ENCODE data around the gene AGAP1.

AGAP1 gene

DNA sequence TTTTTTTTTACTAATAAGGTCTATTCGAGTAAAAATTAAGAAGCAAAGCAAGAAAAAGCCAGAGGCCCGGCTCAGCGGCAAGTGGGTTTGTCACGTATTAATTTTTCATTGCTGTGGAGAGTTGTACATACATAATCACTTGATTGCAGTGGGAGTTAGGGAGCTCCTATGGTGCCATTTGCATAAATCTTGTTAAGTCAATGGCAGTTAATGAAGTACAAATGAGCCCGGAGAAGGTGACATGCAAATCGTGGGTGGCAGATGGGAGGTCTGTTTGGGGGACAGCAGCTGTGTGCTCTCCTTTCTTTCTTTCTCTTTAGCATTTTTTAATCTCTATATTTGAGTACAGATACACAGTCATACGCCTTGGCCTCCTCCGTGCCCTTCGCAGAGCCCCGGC is 317.0 kb downstream of the AGAP1 start:
- DNase-seq (ENCODE audit: low read depth in 2 of 2) = no peak

DNA sequence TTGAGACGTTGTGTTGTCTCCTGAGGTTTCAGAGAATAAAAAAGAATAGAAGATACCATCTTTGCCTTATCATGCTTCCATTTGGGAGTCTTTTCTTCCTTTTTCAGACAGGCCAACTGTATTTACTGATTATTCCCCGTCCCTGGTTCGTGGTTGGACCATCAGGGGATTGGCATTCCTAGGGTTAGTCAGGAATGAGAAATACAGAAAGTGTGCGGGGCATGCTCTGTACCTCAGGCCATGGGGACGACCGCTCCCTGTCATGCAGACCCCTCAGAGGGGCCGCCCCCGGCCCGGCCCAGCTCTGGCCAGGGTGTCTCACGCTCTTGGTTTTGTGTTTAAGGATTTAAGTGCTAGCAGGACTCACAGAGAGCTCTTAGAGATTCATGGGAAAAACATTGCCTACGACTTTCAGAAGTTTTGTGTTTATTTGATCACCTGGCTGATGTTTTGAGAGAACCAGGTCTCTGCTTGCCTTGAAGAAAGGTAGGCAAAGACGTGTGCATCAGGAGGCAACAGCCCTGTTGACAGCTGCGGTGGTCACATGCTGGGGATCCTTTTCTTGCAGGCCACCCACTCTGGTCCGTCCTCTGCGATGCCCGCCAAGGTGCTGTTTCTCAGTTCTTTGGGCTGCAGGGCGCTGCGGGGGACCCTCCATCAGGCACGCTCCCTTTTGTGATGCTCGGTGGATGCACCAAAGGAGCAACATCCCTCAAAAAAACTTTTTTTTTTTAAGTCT is 317.8 kb downstream of the AGAP1 start:
- no peak for DNase-seq (ENCODE audit: low read depth in 2 of 2)

DNA sequence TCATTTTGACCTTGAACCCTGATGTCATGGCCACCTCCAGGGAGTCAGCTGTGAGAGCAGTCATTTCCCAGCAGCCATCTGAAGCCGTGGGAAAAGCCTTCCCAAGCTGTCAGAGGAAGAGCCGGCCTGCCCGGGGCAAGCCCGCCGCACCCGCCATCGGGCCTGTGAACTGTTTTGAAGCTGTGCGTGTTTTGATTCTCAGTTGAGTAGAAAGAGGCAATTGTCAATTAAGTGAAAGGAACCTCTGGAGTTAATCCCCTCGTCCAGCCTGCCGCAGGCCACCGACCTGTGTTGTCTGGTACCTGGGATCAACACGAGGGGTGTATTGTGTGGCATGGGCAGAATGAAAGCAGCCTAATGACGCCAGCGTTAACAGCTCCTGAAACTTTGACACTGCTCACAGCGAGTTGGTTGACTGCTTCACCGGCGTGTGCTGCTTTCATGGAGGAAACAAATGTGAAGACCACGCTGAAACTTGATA is 318.4 kb downstream of the AGAP1 start:
- DNase-seq (ENCODE audit: low read depth in 2 of 2) = no peak

DNA sequence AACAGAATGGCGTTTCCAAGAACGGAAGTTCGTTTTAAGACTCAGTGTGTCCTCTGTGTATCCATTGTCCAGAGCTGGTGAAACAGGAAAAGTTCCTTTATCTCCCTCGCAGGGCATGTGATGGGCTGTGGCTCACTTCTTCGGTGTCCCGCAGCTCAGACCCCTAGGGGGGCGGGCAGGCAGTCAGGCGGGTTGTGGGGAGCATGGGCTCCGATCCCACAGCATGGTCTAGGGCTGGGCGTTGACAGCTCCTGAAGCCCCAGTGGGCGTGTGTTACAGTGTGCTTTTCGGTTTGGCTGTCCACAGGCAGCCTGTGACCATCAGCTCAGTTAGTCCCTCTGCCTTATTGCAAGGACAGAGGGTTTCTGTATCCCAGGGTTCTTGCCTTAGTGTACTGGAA is 319.6 kb downstream of the AGAP1 start:
- DNase-seq (ENCODE audit: low read depth in 2 of 2) = no peak

DNA sequence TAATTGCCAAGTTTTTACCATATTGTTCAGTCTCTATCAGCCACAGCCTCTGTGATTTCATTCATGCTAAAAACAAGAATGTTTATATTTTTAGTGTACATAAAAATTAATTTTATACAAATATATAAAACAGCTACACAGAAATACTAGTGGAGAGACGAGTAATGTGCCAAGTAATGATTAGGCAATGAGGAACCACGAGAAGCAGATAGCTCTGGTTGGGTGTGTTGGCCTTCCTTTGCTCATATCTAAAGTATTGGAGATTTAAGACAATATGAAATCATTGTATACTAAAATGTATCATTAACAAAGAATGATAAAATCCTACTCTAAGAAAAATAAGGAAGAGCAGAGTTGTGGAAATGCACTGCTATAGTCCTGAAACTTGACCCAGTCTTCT is 326.7 kb downstream of the AGAP1 start:
- no peak for DNase-seq (ENCODE audit: low read depth in 2 of 2)

DNA sequence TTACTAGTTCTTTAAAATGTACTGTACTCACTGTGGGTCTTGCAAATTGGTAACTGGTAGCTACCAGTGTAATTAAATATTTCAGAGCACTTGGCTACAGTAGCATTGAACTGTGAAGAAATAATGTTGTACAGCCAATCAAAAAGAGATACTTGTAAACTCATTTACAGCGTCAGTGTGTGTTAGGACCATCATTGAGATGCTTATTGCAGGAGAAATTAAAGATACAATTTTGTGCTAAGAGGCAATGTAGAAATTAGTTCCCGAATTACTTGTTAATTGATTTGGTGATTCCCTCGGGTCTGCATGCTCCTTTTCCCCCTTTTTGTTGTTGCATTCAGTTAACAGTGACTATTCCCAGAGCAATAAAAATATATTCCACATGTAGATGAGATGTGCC is 330.5 kb downstream of the AGAP1 start:
- DNase-seq (ENCODE audit: low read depth in 2 of 2) = no peak

DNA sequence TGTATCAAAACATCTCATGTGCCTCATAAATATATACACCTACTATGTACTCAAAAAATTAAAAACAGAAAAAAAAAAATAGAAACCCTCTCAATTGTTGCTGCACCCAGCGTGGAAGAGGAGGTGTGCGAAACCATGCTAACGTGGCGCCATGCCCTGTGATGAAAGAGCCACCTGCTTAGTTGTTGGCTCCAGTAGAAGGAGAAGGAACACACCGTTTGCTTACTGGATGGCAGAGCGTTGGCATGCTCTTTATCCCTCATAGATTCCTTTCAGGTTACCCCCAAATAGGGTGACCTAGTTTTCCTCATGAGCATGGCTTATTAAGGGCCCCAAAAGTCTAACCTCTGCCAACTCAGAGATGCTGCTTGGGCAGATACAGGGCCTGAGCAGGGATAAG is 332.1 kb downstream of the AGAP1 start:
- no peak for DNase-seq (ENCODE audit: low read depth in 2 of 2)

DNA sequence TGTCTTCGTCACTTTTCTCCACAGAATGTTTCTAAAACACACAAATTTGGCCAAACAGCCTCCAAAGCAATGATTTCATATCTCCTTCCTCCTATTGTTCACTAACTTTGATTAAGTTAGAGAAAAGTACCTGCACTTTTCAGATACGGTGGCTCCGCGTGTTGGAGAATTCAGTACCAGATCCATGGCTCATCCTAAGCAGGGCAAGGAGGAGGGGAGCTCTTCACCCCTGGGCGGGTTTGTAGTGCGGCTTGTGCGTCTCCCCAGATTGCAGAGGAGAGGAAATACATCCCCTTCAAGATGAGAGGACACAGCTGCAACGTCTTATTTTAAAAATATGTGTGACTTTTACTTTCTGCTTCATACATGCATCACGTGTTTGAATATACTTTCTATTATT is 333.0 kb downstream of the AGAP1 start:
- DNase-seq (ENCODE audit: low read depth in 2 of 2) = no peak

DNA sequence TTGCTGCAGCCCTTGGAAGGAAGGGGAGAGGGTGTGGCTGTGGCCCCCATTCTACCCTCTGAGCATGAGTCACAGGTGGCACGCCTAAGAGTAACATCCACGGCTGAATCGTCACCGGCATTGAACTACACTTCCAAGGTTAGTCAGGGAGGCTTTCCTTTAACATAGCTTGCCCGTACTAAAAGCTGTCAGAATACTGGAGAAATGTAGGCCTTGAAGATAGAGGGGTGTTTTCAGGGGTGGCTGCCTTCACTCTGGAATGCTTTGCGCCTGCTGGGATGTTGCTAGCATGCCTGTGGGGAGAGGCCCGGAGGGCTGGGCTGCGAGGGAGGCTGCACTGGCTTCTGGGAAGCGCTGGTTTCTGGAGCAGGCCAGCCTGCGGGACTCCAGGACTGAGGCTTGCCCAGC is 333.7 kb downstream of the AGAP1 start:
- no peak for DNase-seq (ENCODE audit: low read depth in 2 of 2)

DNA sequence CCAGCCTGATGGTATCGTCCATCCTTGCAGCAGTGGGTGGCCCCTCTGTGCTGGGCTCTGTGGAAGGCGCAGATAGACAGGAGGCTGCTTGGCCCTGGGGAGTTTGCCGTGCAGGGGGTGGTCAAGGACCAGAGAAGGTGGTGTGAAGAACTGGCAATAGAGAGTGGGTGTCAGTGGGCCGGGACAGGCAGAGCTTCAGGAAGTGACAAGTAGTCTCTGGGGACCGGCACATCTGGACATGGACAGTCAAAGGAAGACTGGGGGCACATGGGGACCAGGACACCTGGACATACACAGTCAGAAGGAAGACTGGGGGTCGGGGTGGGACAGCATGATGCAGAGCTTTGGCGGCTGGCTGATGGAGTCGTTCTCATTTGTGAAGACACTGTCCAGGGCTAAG is 335.9 kb downstream of the AGAP1 start:
- no peak for DNase-seq (ENCODE audit: low read depth in 2 of 2)

DNA sequence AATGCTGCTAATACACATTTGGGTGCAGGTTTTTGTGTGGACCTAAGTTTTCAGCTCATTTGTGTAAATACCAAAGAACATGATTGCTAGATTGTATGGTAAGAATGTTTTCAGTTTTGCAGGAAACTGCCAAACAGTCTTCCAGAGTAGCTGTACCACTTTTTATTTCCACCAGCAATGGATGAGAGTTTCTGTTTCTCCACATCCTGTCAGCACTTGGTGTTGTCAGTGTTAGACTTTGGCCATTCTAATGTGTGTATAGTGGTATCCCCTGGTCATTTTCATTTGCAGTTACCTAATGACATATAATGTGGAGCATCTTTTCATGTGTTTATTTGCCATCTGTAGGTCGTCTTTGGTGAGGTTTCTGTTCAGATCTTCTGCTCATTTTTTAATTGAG is 337.9 kb downstream of the AGAP1 start:
- DNase-seq (ENCODE audit: low read depth in 2 of 2) = no peak

DNA sequence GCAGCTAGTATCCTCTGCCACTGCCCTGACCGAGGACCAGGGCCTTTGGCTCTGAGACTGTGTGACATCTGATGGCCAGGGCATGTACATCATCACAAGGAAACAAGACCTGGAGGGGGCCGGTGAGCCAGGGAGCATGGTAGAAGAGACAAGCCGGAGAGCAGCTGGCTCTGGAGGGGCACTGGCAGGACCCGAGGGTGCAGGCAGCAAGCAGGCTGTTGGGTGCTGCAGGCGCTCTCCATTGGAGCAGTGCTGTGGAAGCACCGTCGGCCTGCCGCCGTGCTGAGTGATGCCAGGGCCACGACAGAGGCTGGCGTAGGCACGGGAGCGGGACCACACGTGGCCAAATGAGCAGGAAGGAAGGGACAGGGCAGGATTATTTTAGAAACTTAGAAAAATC is 339.1 kb downstream of the AGAP1 start:
- DNase-seq (ENCODE audit: low read depth in 2 of 2) = no peak

DNA sequence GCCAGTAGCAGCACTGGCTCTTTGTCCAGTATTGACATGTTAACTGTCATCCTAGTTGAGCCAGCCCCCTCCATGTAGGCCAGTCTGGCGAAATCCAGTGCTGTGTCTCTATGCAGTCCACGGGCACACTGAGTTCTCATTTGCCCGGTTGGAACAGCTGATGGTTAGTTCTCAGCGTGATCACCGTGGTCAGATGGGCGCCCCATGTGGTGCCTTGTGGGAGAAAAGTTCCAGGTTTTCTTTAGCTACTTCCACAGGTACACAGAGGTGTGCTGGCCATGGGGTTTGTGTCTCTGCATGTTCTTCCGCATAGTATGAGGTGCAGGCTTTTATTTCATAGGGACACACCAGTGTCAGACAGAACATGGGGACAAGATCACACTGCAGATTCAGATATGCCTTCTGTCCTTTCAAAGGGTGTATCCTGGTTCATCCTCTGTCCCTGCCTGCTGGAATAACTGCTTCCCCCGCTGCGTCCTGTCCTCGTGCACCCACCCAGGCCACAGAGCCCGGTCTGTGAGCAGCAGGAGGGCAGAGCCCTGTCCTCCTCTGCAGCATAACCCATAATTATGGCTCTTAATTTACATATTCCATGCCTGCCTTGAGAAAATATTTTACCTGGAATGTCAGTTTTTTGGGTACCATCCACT is 340.3 kb downstream of the AGAP1 start:
- DNase-seq (ENCODE audit: low read depth in 2 of 2) = no peak

DNA sequence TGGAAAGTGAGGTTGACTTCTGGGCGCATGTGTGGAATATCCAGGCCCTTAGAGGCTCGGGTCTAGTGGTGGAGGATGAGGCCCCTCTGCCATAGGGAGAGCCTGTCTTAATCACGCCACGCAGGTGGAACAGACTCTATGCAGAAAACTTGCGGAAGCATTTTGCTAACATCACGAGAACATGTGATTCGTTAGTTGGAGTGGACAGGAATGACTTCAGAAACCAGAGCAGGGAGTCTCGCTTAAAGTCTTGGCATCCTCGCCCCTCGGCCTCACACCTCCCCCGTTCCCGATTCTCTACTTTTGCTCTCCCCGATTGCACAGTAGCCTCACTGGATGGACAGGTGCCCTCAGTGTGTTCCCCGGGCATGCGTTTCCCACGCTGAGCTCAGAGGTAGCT is 340.9 kb downstream of the AGAP1 start:
- DNase-seq (ENCODE audit: low read depth in 2 of 2) = no peak

DNA sequence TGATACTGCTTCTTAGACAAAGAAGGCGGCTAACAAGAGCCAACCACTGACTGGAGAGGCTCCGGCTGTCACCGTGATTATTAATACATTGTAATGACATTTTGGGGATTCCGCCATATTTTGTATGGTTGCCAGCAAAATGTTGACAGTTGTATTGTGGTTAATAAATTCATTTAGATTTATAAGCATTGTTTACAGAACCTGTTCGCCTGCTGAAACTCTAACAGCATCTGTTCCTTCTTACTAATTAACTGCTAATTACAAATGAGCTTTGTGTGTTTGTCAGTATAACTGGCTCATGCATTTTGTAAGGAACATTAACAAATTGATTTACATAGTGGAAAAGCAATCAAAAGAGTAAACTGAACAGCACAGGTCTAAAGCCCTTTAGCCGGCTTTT is 342.0 kb downstream of the AGAP1 start:
- DNase-seq (ENCODE audit: low read depth in 2 of 2) = no peak

DNA sequence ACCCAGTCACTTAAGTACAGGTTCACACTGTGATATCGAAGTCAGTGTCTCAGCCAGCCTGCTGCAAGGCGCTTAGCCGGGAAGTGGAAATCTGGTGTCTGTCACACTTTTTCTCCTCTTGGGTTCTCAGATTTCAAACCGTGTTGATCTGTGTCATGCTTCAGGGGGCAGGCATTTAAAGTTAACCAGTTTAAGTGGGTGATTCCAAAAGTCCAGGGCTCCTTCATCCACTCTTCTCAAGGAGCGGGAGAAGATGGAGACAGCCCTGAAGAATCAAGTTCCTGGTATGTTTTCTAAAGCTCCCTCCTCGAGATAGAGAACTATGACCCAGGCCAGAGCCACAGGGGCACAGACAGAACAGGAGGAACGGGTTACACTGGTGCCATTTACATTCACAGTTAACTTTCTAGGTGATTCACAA is 342.7 kb downstream of the AGAP1 start:
- no peak for DNase-seq (ENCODE audit: low read depth in 2 of 2)

DNA sequence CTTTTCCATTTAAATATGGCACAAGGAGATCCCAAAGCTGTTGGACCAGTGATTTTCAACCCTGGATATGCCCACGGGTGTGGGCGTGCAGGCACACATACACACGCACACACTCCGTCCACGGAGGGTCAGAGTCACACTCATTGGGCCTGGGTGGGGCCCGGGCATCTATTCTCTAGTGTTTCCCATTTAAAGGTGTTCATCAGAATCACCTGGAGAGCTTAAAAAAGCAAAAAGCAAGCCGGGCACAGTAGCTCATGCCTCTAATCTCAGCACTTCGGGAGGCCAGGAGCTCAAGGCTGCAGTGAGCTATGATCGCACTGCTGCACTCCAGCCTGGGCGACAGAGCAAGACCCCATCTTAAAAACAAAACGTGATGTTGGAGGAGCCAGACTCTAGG is 345.4 kb downstream of the AGAP1 start:
- DNase-seq (ENCODE audit: low read depth in 2 of 2) = no peak

DNA sequence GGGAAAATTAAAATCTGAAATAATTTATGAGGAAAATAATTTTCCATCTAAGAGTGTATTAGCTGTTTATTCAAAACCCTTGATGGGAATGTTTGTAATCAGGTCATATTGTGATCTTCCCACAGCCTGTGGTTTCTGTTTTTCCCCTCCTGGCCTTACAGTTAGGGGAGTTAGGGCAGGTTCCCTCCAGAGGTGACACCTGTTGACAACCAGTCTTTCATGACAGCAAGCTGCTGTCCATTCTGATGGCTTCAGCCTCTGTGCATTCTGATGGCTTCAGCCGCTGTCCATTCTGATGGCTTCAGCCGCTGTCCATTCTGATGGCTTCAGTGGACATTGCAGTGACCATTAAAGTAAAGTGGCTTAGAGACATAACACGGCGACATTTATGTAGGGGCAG is 346.1 kb downstream of the AGAP1 start:
- no peak for DNase-seq (ENCODE audit: low read depth in 2 of 2)

DNA sequence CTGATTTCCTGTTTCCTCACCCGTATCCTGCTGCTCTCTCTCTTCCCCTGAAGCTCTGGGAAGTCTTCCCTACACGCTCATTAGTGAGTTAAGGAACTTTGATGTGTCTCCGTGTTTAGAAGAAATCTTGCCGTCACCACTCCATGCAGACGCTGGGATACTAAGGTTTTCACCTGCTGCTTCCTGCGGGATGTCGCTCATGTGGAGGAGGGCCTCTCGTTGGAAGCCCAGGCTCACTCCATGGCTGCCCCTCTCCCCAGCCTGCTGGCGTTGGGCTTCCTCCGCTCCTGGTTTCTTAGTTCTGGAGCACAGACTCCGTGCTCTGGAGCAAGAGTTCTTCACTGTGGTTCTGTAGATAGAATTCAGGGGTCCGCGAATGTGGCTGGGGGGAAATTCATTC is 348.0 kb downstream of the AGAP1 start:
- DNase-seq (ENCODE audit: low read depth in 2 of 2) = no peak

DNA sequence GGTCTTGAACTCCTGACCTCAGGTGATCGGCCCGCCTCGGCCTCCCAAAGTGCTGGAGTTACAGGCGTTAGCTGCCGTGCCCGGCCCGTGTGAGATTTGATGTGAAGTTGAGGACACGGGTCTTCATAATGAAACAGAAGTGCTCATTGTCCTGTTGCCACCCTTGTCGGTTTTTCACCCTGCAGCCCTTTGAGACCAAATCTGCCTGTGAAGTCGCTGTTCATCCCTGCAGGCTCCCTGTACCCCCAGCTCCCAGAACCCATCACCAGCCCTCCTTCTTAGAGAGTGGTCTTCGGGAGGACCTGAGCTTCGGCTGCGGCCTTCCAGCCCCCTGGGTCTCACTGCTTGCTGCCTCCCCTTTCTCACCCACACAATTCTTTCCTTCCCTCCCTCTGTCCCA is 349.1 kb downstream of the AGAP1 start:
- DNase-seq (ENCODE audit: low read depth in 2 of 2) = no peak

DNA sequence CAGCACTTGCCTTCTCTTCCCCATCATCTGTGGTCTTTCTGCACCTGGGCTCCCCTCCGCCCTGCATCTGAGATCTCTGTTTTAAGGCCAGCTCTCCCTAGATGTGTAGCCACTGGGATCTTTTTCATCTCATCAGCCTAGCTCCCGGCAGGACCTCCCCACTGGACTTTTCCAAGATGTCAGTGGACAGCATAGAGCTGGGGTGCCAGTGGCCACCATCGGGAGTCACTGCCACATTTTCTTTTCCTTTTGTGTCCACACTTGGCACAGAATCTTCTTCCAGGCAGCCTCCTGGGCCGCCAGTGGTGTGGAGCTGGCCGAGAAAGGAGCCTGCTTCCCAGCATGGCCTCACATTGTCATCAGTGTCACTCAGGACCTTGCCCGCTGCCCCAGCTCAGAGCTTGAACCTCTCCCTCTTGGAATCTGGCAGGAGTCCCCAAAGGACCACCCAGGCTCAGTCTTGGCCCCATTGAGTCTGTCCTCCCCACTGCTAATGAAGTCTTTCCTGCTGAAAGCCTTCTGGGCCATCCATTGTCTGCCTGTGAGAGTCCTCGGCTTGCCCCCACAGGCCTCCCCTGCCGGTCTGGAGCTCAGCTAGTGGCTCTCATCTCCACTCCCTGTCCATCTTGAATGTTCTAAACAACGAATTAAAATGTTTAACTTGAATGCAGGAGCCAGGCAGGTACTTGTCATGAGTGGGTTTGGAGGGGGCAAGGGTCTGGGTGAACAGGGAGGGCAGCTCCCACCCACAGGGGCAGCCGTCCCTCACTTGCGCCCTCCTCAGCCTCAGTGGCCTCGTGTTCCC is 349.9 kb downstream of the AGAP1 start:
- DNase-seq (ENCODE audit: low read depth in 2 of 2) = no peak

DNA sequence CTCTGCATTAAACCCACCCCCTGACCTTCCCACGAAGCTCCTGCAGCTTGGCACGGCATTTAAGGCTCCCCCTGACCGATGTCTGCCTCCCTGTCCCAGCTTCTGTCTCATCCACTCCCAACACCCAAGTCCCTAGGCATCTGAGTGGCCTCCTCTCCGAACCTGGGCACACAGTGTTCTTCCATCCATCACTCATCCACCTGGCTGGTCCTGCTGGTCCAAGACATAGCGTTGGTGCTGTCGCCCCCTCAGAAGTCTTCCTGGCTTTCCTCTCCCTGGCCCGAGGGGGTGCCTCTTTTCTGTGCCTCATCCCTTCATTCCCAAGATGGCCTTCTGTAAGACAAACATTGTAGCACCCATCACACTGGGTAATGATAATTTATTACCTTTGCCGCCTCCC is 350.7 kb downstream of the AGAP1 start:
- no peak for DNase-seq (ENCODE audit: low read depth in 2 of 2)

DNA sequence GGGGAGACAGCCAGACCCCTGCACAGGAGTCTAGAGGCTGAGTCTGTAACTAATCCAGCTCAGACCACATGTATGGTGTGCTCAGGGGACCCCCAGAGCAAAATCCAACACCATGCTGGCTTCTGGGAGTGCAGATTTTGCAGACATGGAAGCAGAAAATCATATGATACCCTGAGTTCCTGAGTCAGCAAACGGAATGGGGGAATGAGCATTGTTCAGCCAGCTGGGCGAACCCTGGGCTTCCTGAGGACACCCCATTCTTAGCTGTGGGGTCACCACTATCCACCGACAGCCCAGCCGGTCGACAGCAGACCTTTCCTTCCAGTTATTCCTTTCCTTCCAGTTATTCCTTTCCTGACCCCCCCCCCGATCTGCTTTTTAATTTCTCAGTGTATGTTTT is 351.4 kb downstream of the AGAP1 start:
- no peak for DNase-seq (ENCODE audit: low read depth in 2 of 2)
